SK-N-SH (cell line): ENCODE results near the gene CAGE1.

Experiments used
- EP300 ChIP-seq, 2 experiments: IDR thresholded peaks; 2 replicates each; pipeline versions ENCODE4 v1.4.0 to v1.6.1; 2012; ENCODE audit warnings: borderline replicate concordance in 1 of 2, low read depth in 1 of 2, low read length in 1 of 2
- EZH2phosphoT487 ChIP-seq: fragments of 200-600 bp; sonication (generic); IDR thresholded peaks from 2 replicates; pipeline ENCODE4 v1.6.1; 2017; ENCODE audit warnings: low read depth, mixed run types, mild to moderate bottlenecking, antibody characterized with exemption, moderate library complexity, borderline replicate concordance
- GATA2 ChIP-seq: sonication (generic); formaldehyde crosslinking; IDR thresholded peaks from 2 replicates; pipeline ENCODE4 v1.5.0; 2020; ENCODE audit warnings: mild to moderate bottlenecking, missing genetic modification reagents
- POLR2AphosphoS5 ChIP-seq: IDR thresholded peaks from 2 replicates; pipeline ENCODE4 v1.6.1; 2012; ENCODE audit warnings: low read depth, low read length
- RFX5 ChIP-seq: IDR thresholded peaks from 2 replicates; pipeline ENCODE4 v1.6.1; 2012; ENCODE audit warnings: mild to moderate bottlenecking, improper control_type of control experiment, low read length
- YY1 ChIP-seq: IDR thresholded peaks from 2 replicates; pipeline ENCODE4 v1.4.0; 2012; ENCODE audit warnings: low read depth, mild to moderate bottlenecking
- TF ChIP-seq, protein P1 (sequence below): fragments of 200-600 bp; sonication (generic); IDR thresholded peaks from 2 replicates; pipeline ENCODE4 v1.6.1; 2017; ENCODE audit warnings: antibody characterized with exemption, mild to moderate bottlenecking, moderate library complexity
- TF ChIP-seq, protein P2 (sequence below): IDR thresholded peaks from 2 replicates; pipeline ENCODE4; 2012
- TF ChIP-seq, protein P3 (sequence below): IDR thresholded peaks from 2 replicates; pipeline ENCODE4 v1.6.1; 2012; ENCODE audit warnings: mild to moderate bottlenecking, low read depth, low read length, moderate library complexity
- TF ChIP-seq, protein P4 (sequence below): IDR thresholded peaks from 2 replicates; pipeline ENCODE4 v1.4.0; 2012; ENCODE audit warnings: low read depth, borderline replicate concordance

DNA sequence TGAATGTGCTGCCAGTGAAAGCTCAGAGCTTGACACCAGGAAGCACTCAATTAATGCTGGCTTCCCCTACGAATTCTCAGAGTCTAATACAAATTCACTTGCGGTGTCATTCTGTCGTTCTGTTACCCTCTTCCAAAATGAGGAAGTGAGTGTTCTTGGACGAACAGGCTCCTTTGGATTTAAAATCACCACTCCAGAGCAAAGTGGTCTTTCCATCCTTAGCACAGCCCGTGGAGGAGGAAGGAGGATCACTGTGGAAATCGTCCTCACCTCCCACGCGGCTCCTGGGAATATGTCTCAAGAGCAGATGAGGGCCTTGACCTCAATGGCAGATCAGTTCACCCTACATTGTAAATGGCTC lies 41.8 kb upstream of the CAGE1 start:
- no peak for TF ChIP-seq YY1
- TF ChIP-seq, protein P1, sequence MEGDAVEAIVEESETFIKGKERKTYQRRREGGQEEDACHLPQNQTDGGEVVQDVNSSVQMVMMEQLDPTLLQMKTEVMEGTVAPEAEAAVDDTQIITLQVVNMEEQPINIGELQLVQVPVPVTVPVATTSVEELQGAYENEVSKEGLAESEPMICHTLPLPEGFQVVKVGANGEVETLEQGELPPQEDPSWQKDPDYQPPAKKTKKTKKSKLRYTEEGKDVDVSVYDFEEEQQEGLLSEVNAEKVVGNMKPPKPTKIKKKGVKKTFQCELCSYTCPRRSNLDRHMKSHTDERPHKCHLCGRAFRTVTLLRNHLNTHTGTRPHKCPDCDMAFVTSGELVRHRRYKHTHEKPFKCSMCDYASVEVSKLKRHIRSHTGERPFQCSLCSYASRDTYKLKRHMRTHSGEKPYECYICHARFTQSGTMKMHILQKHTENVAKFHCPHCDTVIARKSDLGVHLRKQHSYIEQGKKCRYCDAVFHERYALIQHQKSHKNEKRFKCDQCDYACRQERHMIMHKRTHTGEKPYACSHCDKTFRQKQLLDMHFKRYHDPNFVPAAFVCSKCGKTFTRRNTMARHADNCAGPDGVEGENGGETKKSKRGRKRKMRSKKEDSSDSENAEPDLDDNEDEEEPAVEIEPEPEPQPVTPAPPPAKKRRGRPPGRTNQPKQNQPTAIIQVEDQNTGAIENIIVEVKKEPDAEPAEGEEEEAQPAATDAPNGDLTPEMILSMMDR, result no peak
- no peak for TF ChIP-seq RFX5
- TF ChIP-seq, protein P2, sequence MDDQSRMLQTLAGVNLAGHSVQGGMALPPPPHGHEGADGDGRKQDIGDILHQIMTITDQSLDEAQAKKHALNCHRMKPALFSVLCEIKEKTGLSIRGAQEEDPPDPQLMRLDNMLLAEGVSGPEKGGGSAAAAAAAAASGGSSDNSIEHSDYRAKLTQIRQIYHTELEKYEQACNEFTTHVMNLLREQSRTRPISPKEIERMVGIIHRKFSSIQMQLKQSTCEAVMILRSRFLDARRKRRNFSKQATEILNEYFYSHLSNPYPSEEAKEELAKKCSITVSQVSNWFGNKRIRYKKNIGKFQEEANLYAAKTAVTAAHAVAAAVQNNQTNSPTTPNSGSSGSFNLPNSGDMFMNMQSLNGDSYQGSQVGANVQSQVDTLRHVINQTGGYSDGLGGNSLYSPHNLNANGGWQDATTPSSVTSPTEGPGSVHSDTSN, result no peak
- TF ChIP-seq POLR2AphosphoS5, result no peak
- no peak for TF ChIP-seq EZH2phosphoT487
- TF ChIP-seq, protein P3, sequence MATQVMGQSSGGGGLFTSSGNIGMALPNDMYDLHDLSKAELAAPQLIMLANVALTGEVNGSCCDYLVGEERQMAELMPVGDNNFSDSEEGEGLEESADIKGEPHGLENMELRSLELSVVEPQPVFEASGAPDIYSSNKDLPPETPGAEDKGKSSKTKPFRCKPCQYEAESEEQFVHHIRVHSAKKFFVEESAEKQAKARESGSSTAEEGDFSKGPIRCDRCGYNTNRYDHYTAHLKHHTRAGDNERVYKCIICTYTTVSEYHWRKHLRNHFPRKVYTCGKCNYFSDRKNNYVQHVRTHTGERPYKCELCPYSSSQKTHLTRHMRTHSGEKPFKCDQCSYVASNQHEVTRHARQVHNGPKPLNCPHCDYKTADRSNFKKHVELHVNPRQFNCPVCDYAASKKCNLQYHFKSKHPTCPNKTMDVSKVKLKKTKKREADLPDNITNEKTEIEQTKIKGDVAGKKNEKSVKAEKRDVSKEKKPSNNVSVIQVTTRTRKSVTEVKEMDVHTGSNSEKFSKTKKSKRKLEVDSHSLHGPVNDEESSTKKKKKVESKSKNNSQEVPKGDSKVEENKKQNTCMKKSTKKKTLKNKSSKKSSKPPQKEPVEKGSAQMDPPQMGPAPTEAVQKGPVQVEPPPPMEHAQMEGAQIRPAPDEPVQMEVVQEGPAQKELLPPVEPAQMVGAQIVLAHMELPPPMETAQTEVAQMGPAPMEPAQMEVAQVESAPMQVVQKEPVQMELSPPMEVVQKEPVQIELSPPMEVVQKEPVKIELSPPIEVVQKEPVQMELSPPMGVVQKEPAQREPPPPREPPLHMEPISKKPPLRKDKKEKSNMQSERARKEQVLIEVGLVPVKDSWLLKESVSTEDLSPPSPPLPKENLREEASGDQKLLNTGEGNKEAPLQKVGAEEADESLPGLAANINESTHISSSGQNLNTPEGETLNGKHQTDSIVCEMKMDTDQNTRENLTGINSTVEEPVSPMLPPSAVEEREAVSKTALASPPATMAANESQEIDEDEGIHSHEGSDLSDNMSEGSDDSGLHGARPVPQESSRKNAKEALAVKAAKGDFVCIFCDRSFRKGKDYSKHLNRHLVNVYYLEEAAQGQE, result no peak
- no peak for TF ChIP-seq GATA2
- no peak for TF ChIP-seq EP300 (IDR thresholded peaks at IDR 0.05; ENCODE audit: borderline replicate concordance in 1 of 2, low read depth in 1 of 2, low read length in 1 of 2)
- TF ChIP-seq, protein P4, sequence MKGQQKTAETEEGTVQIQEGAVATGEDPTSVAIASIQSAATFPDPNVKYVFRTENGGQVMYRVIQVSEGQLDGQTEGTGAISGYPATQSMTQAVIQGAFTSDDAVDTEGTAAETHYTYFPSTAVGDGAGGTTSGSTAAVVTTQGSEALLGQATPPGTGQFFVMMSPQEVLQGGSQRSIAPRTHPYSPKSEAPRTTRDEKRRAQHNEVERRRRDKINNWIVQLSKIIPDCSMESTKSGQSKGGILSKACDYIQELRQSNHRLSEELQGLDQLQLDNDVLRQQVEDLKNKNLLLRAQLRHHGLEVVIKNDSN, result no peak
